ENCODE data around the gene VIPAS39. TPM values are rescaled to one million over a fixed set of nuclear protein-coding genes. Genes with fewer than 3 reads are reported as not detected.

Gene VIPAS39
- total RNA-seq, 1 experiment from 2014 or later = 16.8 TPM

GRCh38 chr14:77406718-77407117 lies 50.7 kb downstream of the VIPAS39 start (continued):
- TF ChIP-seq EZH2phosphoT487 (IDR thresholded peaks at IDR 0.05; ENCODE audit: borderline replicate concordance) = no peak
- no peak for TF ChIP-seq EGR1 (IDR thresholded peaks at IDR 0.05; ENCODE audit: low read depth)
- no peak for TF ChIP-seq ATF3 (IDR thresholded peaks at IDR 0.05)
- TF ChIP-seq POLR2A (IDR thresholded peaks at IDR 0.05; ENCODE audit: borderline replicate concordance, extremely low read depth, insufficient read depth, insufficient read length) = no peak
- TF ChIP-seq ZFX (IDR thresholded peaks at IDR 0.05) = no peak
- no peak for TF ChIP-seq ELF1 (IDR thresholded peaks at IDR 0.05; ENCODE audit: borderline replicate concordance, low read depth)
- no peak for TF ChIP-seq SP1 (IDR thresholded peaks at IDR 0.05; ENCODE audit: low read depth)
- no peak for TF ChIP-seq FOSL1 (IDR thresholded peaks at IDR 0.05; ENCODE audit: low read depth)

DNA sequence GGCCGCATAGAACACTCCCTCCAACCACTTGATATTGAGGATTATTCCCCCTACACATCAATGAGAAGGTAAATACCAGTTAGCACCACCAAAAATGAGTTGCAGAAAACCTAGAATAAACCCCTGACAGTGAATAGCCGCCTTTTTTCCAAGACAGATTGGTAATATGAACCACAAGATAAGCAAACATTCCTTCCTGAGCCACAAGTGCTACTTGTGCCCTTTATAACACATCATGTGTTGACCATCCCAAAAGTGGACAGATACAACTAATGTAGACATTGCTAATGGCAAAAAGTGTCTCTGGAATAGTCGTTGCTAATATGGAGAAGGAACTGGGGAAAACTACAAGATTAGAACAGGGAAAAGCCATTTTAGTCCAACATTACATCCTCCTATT lies 51.3 kb downstream of the VIPAS39 start:
- TF ChIP-seq ZFX (IDR thresholded peaks at IDR 0.05) (no peak), EGR1 (IDR thresholded peaks at IDR 0.05; ENCODE audit: low read depth) (no peak), JUND (IDR thresholded peaks at IDR 0.05) (no peak), EZH2 (IDR thresholded peaks at IDR 0.05) (no peak), ZNF274 (IDR thresholded peaks at IDR 0.05; ENCODE audit: low read depth, low read length) (no peak), YY1 (IDR thresholded peaks at IDR 0.05; ENCODE audit: extremely low read depth, insufficient replicate concordance, low read depth, low read length) (no peak), SP1 (IDR thresholded peaks at IDR 0.05; ENCODE audit: low read depth) (no peak), MAX (IDR thresholded peaks at IDR 0.05) (no peak), SRF (IDR thresholded peaks at IDR 0.05; ENCODE audit: low read depth) (no peak), FOSL1 (IDR thresholded peaks at IDR 0.05; ENCODE audit: low read depth) (no peak), CEBPB (IDR thresholded peaks at IDR 0.05; ENCODE audit: low read depth) (no peak), RAD21 (IDR thresholded peaks at IDR 0.05; ENCODE audit: low read depth) (no peak), SIN3A (IDR thresholded peaks at IDR 0.05; ENCODE audit: low read depth) (no peak), POLR2AphosphoS5 (IDR thresholded peaks at IDR 0.05; ENCODE audit: low read depth, low read length) (no peak)
- TF ChIP-seq, protein P1, sequence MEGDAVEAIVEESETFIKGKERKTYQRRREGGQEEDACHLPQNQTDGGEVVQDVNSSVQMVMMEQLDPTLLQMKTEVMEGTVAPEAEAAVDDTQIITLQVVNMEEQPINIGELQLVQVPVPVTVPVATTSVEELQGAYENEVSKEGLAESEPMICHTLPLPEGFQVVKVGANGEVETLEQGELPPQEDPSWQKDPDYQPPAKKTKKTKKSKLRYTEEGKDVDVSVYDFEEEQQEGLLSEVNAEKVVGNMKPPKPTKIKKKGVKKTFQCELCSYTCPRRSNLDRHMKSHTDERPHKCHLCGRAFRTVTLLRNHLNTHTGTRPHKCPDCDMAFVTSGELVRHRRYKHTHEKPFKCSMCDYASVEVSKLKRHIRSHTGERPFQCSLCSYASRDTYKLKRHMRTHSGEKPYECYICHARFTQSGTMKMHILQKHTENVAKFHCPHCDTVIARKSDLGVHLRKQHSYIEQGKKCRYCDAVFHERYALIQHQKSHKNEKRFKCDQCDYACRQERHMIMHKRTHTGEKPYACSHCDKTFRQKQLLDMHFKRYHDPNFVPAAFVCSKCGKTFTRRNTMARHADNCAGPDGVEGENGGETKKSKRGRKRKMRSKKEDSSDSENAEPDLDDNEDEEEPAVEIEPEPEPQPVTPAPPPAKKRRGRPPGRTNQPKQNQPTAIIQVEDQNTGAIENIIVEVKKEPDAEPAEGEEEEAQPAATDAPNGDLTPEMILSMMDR (IDR thresholded peaks at IDR 0.05 in 2 of 3, conservative IDR thresholded peaks at IDR 0.05 in 1 of 3; ENCODE audit: borderline replicate concordance in 1 of 3, insufficient read depth in 1 of 3, low read depth in 2 of 3, low read length in 2 of 3) = no peak
- Histone ChIP-seq H3K4me3 (replicated peaks in 1 of 2; ENCODE audit: low read depth in 1 of 2, low read length in 2 of 2) (no peak overlapping the region), H3K27ac (ENCODE audit: low read depth, low read length) (no peak overlapping the region), H3K9me2 (ENCODE audit: insufficient read depth) (no peaks in the 10 kb centered on the region), H3K9ac (ENCODE audit: low read length) (no peak overlapping the region), H2AFZ (ENCODE audit: low read depth, low read length, poor library complexity, severe bottlenecking) (no peak overlapping the region), H3K36me3 (ENCODE audit: control insufficient read depth in 1 of 2, insufficient read depth in 2 of 2, low read length in 2 of 2) (no peaks in the 10 kb centered on the region), H3K9me3 (ENCODE audit: control insufficient read depth in 1 of 2, insufficient read depth in 1 of 2, low read depth in 1 of 2, low read length in 2 of 2) (no peaks in the 10 kb centered on the region), H3K4me2 (ENCODE audit: low read length) (no peak overlapping the region), H4K20me1 (ENCODE audit: insufficient read depth) (no peaks in the 10 kb centered on the region), H3K4me1 (ENCODE audit: control insufficient read depth in 1 of 2, insufficient read depth in 2 of 2, low read length in 2 of 2) (no peaks in the 10 kb centered on the region), H3K27me3 (ENCODE audit: insufficient read depth, low read length) (no peaks in the 10 kb centered on the region), H3K79me2 (ENCODE audit: insufficient read depth, low read length) (no peaks in the 10 kb centered on the region)
- CTCF ChIA-PET = no interaction called here
- intact Hi-C loops (cut with micrococcal nuclease) = no loop called here
- DNase-seq (ENCODE audit: low read depth, low spot score) (no peak), ATAC-seq (no peak)
- BruUV-seq (replicated peaks) = no TSS peak
- POLR2A ChIA-PET = no interaction called here
- RAD21 ChIA-PET (ENCODE audit: low non-redundant PET in 1 of 2, low total read pairs in 2 of 2, uncharacterized antibody in 2 of 2, unreplicated experiment in 2 of 2) = no interaction called here
